M059J (cell line): ENCODE measurements around the gene SKAP1. TPM values are rescaled to one million over a fixed set of nuclear protein-coding genes. Genes with fewer than 3 reads are reported as not detected.
"Not testable (repeated sequence)": the region's sequence is repeated elsewhere in the genome, so short reads cannot be mapped to it uniquely, and the experiment has no call there.

Experiments used
- DNase-seq: peaks from one replicate; pipeline ENCODE4 v3.0.0-alpha.2; 2012; ENCODE audit warnings: low read depth
- total RNA-seq: library from RNA; depleted of rRNA; stranded (reverse); fragments of >200 nt; shearing (Covaris generic); gene quantifications from 2 replicates; pipeline ENCODE4 v1.2.3, GENCODE V29; 2014

Gene SKAP1
- total RNA-seq, 1 experiment from 2014 or later, result 0.42 TPM

- not testable (repeated sequence) for DNase-seq
Measured at GRCh38 chr17:48245465-48246033, 184.5 kb downstream of the SKAP1 start.

GRCh38 chr17:48244814-48245213, 185.2 kb downstream of the SKAP1 start:
- DNase-seq, result peak; percentile 70

DNA sequence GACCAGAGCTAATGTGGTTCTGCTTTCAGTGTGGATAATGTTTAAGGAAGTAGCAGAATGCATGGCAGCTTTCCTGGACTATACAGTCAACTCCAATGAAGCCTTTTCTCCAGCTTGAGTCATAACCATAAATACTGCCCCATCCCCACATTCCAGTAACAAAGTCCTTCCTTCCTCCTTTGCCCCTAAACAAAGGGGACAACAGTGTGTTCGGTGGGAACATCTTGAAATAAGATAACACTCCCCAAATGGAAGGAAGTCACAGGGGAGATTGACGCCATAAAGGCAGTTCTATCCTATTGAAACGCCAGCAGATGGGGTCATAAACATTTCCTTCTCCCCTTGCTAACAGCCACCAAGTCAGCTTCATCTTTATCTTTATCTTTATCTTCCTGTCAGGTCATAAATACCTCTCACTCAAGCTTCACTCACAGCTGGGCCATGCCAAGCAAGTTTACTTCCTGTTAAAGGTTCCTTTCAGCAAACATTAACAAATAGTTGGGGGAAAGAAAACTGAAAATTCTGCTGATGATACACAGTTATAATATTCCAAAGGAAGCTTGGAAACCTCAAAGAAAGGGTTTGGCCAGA, 185.8 kb downstream of the SKAP1 start:
- peak; percentile 84 for DNase-seq

DNA sequence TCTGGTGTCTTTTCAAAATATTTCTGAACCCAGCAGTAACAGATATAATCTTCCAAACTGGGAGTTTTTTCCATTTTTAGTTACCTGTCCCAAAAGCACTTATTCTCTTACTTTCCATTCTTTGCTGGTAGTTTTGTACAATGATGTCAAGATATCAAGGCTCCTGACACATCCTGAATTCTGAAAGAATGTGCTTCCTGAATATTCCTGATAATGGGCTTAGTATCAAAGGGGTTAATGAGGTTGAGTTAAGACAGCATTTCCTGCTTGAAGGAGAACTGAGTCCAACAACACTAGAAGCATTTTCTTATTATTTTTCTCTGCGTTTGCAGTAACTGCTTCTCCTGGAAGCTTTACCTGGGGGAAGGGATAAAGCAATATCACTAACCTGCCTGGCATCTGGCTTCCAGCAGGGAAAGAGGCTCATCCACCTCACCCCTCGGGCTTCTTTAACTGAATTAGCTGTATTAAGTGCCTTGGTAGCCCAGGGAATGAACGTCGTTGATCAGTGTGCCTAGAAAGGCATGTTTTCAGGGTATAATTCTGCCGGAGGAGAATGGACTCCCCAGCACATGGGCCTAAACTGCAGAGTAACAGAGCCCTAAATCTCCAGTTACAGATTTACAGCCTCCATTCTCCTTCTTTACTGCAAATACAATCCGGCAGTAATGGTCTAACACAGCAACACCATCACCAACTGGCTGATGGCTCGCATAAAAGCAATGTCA, 188.1 kb downstream of the SKAP1 start:
- DNase-seq, result no peak

GRCh38 chr17:48241131-48241591, 188.9 kb downstream of the SKAP1 start:
- peak; percentile 91 for DNase-seq

GRCh38 chr17:48240562-48241130, 189.4 kb downstream of the SKAP1 start:
- peak; percentile 87 for DNase-seq

GRCh38 chr17:48240122-48240521, 189.9 kb downstream of the SKAP1 start:
- peak; percentile 51 for DNase-seq

DNA sequence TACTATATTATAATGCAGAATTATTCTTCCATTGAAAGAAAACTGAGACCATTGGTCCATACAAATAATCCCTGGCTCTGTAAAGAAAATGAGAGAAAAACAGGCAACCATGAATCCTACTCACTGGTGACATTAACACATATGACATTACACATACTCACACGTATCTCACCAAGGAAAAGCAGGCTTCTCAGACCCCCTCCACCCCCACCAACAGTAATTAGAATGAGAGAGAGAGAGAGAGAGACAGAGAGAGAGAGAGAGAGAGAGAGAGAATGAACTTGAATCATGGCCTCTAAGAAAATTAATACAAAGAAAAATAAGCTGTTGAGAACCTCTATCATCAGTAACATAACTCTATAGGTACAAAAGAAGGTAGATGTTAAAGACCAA, 190.4 kb downstream of the SKAP1 start:
- DNase-seq, result no peak

- peak; percentile 22 for DNase-seq
Measured at GRCh38 chr17:48238933-48239602, 190.9 kb downstream of the SKAP1 start.

DNA sequence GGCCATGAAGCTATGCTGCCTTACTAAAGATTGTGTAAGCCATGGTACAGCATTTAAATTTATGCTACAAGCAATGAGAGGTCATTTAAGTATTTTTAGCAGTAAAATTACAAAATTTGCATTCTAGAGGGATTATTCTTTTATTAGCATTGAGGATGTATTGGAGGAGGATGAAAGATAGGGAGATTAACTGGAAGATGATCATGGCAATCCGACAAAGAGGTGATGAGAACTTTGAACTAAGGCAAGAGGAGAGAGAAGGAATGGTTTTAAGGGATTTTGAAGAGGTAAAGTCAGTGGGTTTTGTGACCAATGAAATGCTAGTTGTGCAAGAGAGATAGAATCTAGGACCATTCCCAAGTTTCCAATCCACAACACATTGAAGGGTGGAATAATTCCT, 192.6 kb downstream of the SKAP1 start:
- DNase-seq, result no peak

DNA sequence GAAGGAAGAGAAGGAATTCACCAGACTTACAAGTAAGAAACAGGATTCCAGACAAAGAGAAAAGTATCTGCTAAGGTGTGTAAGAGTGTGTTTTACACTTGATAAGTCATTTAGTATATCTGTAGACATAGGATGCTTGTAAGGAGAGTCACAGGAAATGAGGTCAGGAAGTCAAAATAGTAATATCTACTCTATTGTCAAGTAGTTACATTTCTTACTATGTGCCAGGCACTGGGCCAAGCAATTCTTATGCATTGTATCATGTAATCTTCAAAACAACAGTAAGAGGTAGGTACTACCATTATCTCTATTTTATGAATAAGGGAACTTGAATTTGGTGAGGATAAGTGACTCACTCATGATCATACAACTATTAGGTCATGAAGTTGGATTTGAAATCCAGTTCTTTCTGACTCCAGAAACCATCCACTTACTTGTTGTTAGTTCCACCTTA, 193.3 kb downstream of the SKAP1 start:
- peak; percentile 93 for DNase-seq

DNA sequence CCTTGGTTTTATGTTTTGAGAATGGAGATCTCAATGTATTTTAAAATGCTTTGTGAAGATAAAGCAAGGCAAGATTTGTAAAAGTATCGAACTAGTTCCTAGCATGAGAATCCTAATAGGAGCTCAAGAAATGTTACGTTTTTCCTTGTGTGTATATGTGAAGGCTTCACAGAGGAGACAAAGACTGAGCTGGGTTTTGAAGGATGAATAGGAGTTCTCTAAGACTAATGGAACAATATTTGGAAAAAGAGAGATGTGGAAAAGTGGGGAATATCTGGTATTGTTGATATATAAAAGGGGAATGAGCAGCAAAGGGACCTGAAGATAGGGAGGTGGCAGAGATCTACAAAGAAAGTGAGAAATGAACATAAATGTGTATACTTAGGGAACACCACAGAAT, 195.1 kb downstream of the SKAP1 start:
- no peak for DNase-seq

DNA sequence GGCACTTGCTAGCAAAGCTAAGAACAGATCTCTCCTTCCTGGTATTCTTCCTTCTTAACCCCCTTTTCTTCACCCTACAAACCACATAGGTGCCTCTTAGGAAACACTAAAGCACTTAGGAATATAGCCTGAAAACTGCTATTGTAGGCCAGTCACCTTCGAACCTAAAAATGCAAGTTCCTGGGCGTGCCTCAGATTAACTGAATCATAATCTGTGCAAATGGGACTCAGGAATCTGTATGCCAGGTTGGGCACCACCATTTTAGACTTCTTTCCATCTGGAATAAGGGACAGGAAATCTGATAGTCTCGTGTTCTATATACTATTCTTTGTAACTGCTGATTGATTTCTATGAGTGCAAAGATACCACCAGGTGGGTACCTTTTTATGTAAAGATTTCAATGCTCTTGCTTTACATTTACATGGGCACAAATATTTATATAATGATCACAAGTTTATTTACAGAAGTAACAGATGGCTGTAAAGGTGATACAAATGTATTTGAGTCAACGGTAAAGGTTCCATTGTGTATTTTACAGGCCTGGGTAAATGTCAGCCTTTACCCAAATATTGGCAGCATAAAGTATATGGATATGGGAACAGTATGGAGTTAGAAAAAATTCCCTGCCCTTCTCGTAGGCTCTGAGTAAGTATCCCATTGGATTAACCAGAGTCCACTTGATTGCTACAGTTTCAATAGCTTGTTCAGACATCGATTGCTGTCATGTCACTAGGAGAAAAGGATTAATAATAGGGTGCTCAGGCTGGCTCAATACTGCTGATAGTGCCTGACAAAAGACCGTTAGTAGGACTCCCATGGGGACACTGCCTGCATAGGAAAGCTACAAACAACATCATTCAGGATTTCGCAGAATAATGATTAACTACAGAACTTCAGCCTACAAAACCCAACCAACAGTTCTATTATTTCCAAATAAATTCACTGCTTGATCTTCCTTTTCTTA, 197.7 kb downstream of the SKAP1 start:
- DNase-seq, result no peak

DNA sequence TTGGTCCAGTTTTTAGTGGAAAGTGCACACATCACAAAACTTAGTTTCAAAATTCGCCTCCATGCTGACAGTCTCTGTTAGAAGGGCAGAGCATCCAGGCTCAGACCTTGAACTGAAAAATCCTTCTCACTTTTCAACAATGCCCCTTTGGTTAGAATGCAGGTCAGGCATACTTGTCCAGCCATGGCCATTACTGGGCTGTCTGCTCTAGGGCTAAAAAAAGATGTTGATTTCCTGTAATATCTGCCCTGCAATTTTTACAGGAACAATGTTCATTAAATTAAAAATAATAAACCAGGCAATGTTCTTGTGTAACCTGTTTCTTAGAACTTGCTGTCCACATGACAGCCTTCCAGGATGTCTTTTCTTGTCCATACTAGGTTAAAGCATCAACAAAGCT, 200.1 kb downstream of the SKAP1 start:
- no peak for DNase-seq

DNA sequence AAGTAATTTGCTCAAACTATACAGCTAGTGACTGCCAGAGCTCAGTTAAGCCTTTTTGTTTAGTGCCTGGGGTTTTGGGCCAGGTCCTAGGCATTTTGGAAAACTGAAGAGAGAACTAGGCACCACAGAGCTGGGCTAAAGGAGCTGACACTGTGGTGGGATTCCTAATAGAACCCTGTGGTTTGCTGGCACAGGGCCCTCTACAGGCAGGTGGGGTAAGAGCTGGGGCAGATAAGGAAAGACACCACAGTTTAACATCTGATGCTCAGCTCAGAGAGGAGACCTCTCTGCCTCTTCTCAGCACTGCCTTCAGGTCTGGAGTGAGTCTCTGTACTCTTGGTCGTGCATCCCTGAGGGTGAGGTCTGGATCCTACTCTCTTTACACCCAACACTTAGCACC, 201.3 kb downstream of the SKAP1 start:
- DNase-seq, result no peak

DNA sequence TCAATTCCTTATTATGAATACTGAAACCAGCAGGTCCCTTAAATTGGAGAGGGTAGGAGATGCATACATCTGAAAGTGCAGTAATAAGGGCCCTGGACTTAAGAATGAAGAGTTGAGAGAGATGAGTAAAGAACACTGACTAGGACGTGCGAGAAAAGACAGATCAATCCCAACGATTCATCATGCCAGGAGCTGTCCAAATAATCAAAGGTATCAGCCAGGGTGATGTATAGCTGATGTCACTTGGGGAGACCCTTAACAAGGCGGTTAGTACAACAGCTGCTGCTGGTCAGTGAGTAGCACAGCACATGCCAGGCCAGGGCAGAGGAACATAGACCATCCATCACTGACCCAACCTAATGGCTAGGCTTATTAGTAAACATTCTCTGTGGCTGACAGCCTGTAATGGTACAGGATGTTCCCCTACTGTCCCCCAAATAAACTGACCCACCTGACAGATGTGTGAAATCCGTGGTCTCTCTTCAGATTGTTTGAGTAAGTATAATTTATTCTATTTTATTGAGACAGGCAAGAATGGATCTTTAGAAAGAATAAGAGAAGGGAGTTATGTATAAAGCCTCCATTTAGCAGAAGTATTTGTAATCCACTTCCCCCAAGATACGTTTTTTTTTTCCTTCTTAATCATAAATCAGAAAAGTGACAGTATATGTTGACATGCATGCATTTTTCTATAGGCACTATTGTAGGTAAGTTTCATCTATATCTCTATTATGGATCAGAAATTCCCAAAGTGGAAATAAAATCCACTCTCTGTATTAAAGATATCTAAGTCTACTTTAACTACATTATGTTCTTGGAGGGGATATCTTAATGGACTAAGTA, 204.1 kb downstream of the SKAP1 start:
- DNase-seq, result no peak

GRCh38 chr17:48223945-48224344, 206.1 kb downstream of the SKAP1 start:
- DNase-seq, result no peak

DNA sequence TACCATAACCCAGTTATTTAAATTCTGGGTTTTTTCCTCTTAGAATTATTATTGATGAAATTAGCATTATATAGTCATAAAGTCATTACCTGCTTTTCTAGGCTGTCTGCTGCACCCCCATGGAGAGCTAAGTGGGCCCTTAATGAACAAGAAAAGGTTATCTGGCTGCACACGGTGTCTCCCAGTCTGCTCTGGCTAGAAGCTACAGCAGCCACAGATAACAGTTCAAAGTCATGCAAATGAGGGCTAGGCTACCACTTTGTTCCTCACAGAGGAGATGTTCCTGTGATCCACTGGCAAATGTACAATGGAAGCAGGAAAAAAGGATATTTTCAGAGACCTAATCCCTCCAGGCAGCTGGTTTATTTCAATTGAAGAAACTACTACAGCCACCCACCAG, 210.4 kb downstream of the SKAP1 start:
- no peak for DNase-seq

GRCh38 chr17:48215583-48216139, 214.4 kb downstream of the SKAP1 start:
- DNase-seq, result peak; percentile 66

DNA sequence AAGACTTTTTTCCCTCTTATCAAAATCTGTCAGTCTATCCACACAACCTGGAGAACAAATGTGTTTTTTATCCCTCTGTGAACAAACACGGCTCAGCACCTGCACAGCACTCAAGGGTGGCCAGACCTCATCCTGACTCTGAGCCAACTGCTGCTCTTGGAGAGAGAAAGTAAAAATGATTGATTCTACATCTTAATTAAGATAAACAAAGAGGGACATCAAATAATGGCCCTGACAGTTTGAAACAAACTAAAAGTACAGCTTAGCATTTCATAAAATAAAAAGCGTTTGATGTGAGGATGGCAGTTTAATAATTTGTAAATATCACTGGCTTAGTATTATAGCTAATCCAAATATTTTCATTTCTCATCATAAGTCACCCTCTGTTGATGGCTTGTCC, 216.2 kb downstream of the SKAP1 start:
- no peak for DNase-seq
